PC-9 (cell line): ENCODE results near the gene ATP5PO. TPM values are rescaled to one million over a fixed set of nuclear protein-coding genes. Genes with fewer than 3 reads are reported as not detected.

Source experiments
- BruUV-seq: library from RNA; stranded (reverse); fragments of 400-500 nt; replicated peaks from 2 replicates; lab custom pipeline; 2021; lab: Mats Ljungman, UMichigan
- CTCF ChIA-PET: fragments of 300-600 bp; sonication (Branson Sonifier 250); formaldehyde crosslinking; loops from one replicate; lab custom pipeline; 2022; ENCODE audit warnings: antibody characterized with exemption; lab: Charles Lee
- POLR2A ChIA-PET: fragments of 300-600 bp; sonication (Branson Sonifier 250); formaldehyde crosslinking; loops from one replicate; lab custom pipeline; 2022; ENCODE audit warnings: antibody characterized with exemption; ENCODE audit not compliant: unreplicated experiment; lab: Charles Lee
- DNase-seq, 2 experiments: peaks; one replicate each; pipeline versions ENCODE4 v3.0.0 to v3.0.0-alpha.2; 2015 to 2022; ENCODE audit warnings: mixed read lengths in 1 of 2
- H2AFZ ChIP-seq: fragments of 200-600 bp; sonication (generic); 2 replicates; pipeline ENCODE4 v1.8.1; 2017; ENCODE audit warnings: antibody characterized with exemption
- H3F3A ChIP-seq: fragments of 200-600 bp; sonication (generic); 2 replicates; pipeline ENCODE4 v1.8.1; 2017; ENCODE audit warnings: antibody characterized with exemption, mild to moderate bottlenecking, low read depth; ENCODE audit not compliant: insufficient read depth
- H3K27ac ChIP-seq: fragments of 200-600 bp; sonication (generic); 2 replicates; pipeline ENCODE4 v1.6.1; 2016; ENCODE audit warnings: mixed run types
- H3K27me3 ChIP-seq: fragments of 200-600 bp; sonication (generic); 2 replicates; pipeline ENCODE4 v1.6.1; 2016; ENCODE audit warnings: low read depth, mixed run types; ENCODE audit not compliant: insufficient read depth
- H3K36me3 ChIP-seq: fragments of 200-600 bp; sonication (generic); 2 replicates; pipeline ENCODE4 v1.6.1; 2016; ENCODE audit warnings: low read depth, mixed run types
- H3K4me1 ChIP-seq: fragments of 200-600 bp; sonication (generic); replicated peaks from 2 replicates; pipeline ENCODE4 v1.6.1; 2016; ENCODE audit warnings: mixed run types; ENCODE audit not compliant: insufficient read depth
- H3K4me2 ChIP-seq: fragments of 200-600 bp; sonication (generic); 2 replicates; pipeline ENCODE4 v1.6.1; 2017; ENCODE audit warnings: mixed run types
- H3K4me3 ChIP-seq: fragments of 200-600 bp; sonication (generic); 2 replicates; pipeline ENCODE4 v1.6.1; 2016; ENCODE audit warnings: mixed run types
- H3K79me2 ChIP-seq: fragments of 200-600 bp; sonication (generic); 2 replicates; pipeline ENCODE4 v1.6.1; 2017; ENCODE audit warnings: low read depth, mixed run types
- H3K9me2 ChIP-seq: fragments of 200-600 bp; sonication (generic); 2 replicates; pipeline ENCODE4 v1.8.1; 2017; ENCODE audit warnings: mild to moderate bottlenecking; ENCODE audit not compliant: insufficient read depth
- H3K9me3 ChIP-seq: fragments of 200-600 bp; sonication (generic); 2 replicates; pipeline ENCODE4 v1.8.1; 2016; ENCODE audit warnings: low read depth; ENCODE audit not compliant: insufficient read depth
- H4K20me1 ChIP-seq: fragments of 200-600 bp; sonication (generic); 2 replicates; pipeline ENCODE4 v1.8.1; 2017; ENCODE audit not compliant: insufficient read depth
- CTCF ChIP-seq: fragments of 200-600 bp; sonication (generic); conservative IDR thresholded peaks from 2 replicates; pipeline ENCODE4 v1.6.1; 2017; ENCODE audit warnings: mixed run types, antibody characterized with exemption, mild to moderate bottlenecking, moderate library complexity
- EZH2 ChIP-seq: fragments of 200-600 bp; sonication (generic); IDR thresholded peaks from 2 replicates; pipeline ENCODE4 v1.8.0; 2017; ENCODE audit warnings: antibody characterized with exemption, low read depth
- intact Hi-C: fragments of 100-400 bp; cut with micrococcal nuclease; formaldehyde crosslinking; loops from one replicate; pipeline ENCODE4 v1.10.0; 2022; ENCODE audit not compliant: unreplicated experiment
- total RNA-seq: library from RNA; stranded (reverse); gene quantifications from 2 replicates; pipeline ENCODE4 v1.2.3, GENCODE V29; 2021

Gene ATP5PO
- total RNA-seq, 1 experiment from 2014 or later: 134 TPM

- Histone ChIP-seq H4K20me1 (no peaks in the 10 kb centered on the region), H3F3A (no peaks in the 10 kb centered on the region), H3K4me1 (no peaks in the 10 kb centered on the region), H3K4me2 (no peak overlapping the region), H3K36me3 (0 out of 2 replicates have a peak, but pooled peaks cover 4% of the 10 kb centered on the region), H3K9me2 (no peaks in the 10 kb centered on the region), H2AFZ (no peak overlapping the region), H3K4me3 (no peak overlapping the region), H3K79me2 (peaks cover 13% of the 10 kb centered on the region; the same call in 1 of the 2 replicates), H3K27me3 (no peaks in the 10 kb centered on the region), H3K27ac (no peak overlapping the region), H3K9me3 (no peaks in the 10 kb centered on the region)
- CTCF ChIA-PET: no interaction called here
- intact Hi-C loops: no loop called here
- no TSS peak for BruUV-seq
- TF ChIP-seq CTCF: no peak
- no peak for TF ChIP-seq EZH2
- no peak for DNase-seq
- POLR2A ChIA-PET: no interaction called here
These were observed 6.8 kb downstream of the ATP5PO start for GRCh38 chr21:33908760-33909159.

- H3K9me3 ChIP-seq: no peaks in the 10 kb centered on the region
- BruUV-seq: no TSS peak
- ChIA-PET POLR2A (no interaction called here), CTCF (interaction anchor here (0.5 kb wide), 1 partner anchor 151 kb away, joined by 5 read pairs; no protein-coding TSS in a partner anchor)
- no peaks in the 10 kb centered on the region for H3K4me1 ChIP-seq
- H2AFZ ChIP-seq: no peak overlapping the region
- H3F3A ChIP-seq: 0 out of 2 replicates have a peak, but pooled peaks cover 4% of the 10 kb centered on the region
- no peaks in the 10 kb centered on the region for H3K9me2 ChIP-seq
- 0 out of 2 replicates have a peak, but pooled peaks cover 4% of the 10 kb centered on the region for H3K36me3 ChIP-seq
- no peak for TF ChIP-seq CTCF
- TF ChIP-seq EZH2: no peak
- no peak for DNase-seq
- H3K79me2 ChIP-seq: no peaks in the 10 kb centered on the region
- no peak overlapping the region for H3K4me3 ChIP-seq
- H3K27me3 ChIP-seq: no peaks in the 10 kb centered on the region
- H4K20me1 ChIP-seq: no peaks in the 10 kb centered on the region
- H3K27ac ChIP-seq: no peak overlapping the region
- intact Hi-C loops: no loop called here
- H3K4me2 ChIP-seq: no peak overlapping the region
These were observed 11.6 kb downstream of the ATP5PO start for GRCh38 chr21:33904041-33904440.

GRCh38 chr21:33902349-33902748 is 13.3 kb downstream of the ATP5PO start:
- no peak overlapping the region for H3K4me2 ChIP-seq
- H3K27ac ChIP-seq: no peak overlapping the region
- H3K27me3 ChIP-seq: no peaks in the 10 kb centered on the region
- ChIA-PET CTCF (no interaction called here), POLR2A (no interaction called here)
- H3F3A ChIP-seq: 0 out of 2 replicates have a peak, but pooled peaks cover 4% of the 10 kb centered on the region
- intact Hi-C loops: no loop called here
- H4K20me1 ChIP-seq: no peaks in the 10 kb centered on the region
- no peak for TF ChIP-seq CTCF
- no peak for TF ChIP-seq EZH2
- H3K9me2 ChIP-seq: no peaks in the 10 kb centered on the region
- H3K4me1 ChIP-seq: no peaks in the 10 kb centered on the region
- H3K4me3 ChIP-seq: no peak overlapping the region
- no peak overlapping the region for H2AFZ ChIP-seq
- DNase-seq: no peak
- H3K79me2 ChIP-seq: no peaks in the 10 kb centered on the region
- no TSS peak for BruUV-seq
- 0 out of 2 replicates have a peak, but pooled peaks cover 4% of the 10 kb centered on the region for H3K36me3 ChIP-seq
- no peaks in the 10 kb centered on the region for H3K9me3 ChIP-seq
